SK-N-MC (cell line): ENCODE results near the gene SH3D19.

Experiments used
- EZH2 ChIP-seq: fragments of 200-600 bp; sonication (generic); IDR thresholded peaks from one replicate; pipeline ENCODE4 v1.6.1; 2017; ENCODE audit warnings: antibody characterized with exemption
- FOXP2 ChIP-seq: optimal IDR thresholded peaks from 2 replicates; pipeline ENCODE3; 2011; ENCODE audit warnings: mild to moderate bottlenecking, moderate library complexity; ENCODE audit not compliant: insufficient read depth; ENCODE audit errors: extremely low read length, control extremely low read depth
- POLR2AphosphoS5 ChIP-seq: IDR thresholded peaks from 2 replicates; pipeline ENCODE4 v1.6.1; 2012; ENCODE audit warnings: mild to moderate bottlenecking, low read depth, low read length, borderline replicate concordance

GRCh38 chr4:151257704-151258103 lies 67.7 kb downstream of the SH3D19 start:
- TF ChIP-seq POLR2AphosphoS5 (no peak), EZH2 (no peak), FOXP2 (no peak)
